NCI-H524 (cell line): ENCODE measurements around the gene SLC9C2.
"Not testable (repeated sequence)": the region's sequence is repeated elsewhere in the genome, so short reads cannot be mapped to it uniquely, and the experiment has no call there.

ENCODE experiments used
- DNase-seq, 2 experiments: peaks; one replicate each; lab custom pipeline; 2025; lab: John Stamatoyannopoulos, UW

SLC9C2 gene

DNA sequence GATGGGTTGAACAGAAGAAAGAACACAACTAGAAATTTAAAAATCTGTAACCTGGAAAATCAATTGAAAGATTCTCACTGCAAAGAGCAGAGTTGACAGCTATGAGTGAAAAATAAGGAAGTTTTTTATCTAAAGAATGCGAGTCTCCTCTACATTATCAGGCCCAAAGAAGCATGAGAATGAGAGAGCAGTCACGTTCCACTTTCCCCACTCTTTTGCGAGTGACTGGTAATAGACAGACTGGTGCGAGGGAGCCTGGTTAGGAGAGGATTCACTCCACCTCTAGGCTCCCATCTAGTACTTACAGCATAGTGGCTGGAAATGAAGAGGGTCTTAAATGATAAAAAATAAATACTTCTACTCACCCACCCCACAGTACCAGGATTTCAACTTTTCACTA is 73.8 kb downstream of the SLC9C2 start:
- no peak for DNase-seq

DNA sequence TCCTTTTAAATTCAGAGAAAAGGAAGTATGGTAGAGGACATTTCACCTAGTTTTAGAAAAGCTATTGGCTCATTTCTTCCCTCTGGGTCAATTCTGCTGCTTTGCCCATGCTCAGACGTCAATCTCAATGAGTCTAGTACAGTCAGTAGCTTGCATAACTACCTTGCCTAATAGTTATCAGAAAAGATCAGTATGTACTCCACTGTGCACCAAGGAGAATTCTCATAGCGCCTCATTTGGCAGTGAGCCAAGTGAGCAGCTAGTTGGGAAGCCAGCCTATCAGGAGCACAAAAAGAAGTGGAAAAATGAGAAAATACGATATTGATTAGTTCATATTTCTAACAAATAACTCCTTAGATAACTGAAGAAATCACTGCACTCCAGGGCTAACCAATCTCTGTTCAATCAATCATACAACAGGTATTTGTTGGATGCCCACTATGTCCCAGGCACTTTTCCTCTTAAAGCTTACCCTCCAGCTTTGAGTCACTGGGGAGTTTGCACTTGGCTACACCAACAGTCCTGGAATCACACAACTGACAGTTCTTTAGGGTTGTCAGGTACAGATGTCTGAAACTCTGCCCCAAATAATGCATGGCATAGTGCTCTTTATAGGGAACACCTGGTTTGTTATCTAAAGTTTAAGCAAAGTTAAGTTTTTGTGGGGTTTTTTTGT is 75.6 kb downstream of the SLC9C2 start:
- peak in 1 of 2 experiments; percentile 4 for DNase-seq

GRCh38 chr1:173525926-173526325 is 76.9 kb downstream of the SLC9C2 start:
- DNase-seq: no peak

- no peak for DNase-seq
Observed at GRCh38 chr1:173523329-173523728, 79.5 kb downstream of the SLC9C2 start.

- DNase-seq: no peak
Observed at GRCh38 chr1:173520799-173521198, 82.1 kb downstream of the SLC9C2 start.

DNA sequence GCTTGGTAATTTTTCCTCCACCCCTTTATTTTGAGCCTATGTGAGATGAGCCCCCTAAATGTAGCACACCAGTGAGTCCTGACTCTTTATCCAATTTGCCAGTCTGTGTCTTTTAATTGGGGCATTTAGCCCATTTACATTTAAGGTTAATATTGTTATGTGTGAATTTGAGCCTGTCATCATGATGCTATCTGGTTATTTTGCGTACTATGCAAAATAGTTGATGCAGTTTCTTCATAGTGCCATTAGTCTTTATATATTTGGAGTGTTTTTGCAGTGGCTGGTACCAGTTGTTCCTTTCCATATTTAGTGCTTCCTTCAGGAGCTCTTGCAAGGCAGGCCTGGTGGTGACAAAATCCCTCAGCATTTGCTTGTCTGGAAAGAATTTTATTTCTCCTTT is 88.4 kb downstream of the SLC9C2 start:
- not testable (repeated sequence) for DNase-seq

GRCh38 chr1:173509797-173510196 is 93.1 kb downstream of the SLC9C2 start:
- DNase-seq: no peak

- no peak for DNase-seq
Observed at GRCh38 chr1:173508541-173508940, 94.3 kb downstream of the SLC9C2 start.

DNA sequence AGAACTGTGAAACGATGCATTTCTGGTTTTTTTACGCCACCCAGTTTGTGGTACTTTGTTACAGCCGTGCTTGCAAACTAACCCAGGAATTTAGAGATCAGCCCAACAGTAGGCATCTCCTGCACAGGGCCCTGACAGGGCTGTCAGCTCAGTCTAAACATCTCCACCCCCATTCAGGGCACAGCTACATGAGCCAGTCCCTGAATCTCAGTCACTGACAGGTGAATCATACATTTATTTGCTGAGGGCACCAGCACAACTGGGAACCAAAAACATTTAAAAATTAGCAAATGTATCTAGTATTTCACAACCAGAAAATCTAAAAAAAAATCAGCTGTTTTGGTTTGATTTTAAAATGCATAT is 95.0 kb downstream of the SLC9C2 start:
- DNase-seq: no peak

DNA sequence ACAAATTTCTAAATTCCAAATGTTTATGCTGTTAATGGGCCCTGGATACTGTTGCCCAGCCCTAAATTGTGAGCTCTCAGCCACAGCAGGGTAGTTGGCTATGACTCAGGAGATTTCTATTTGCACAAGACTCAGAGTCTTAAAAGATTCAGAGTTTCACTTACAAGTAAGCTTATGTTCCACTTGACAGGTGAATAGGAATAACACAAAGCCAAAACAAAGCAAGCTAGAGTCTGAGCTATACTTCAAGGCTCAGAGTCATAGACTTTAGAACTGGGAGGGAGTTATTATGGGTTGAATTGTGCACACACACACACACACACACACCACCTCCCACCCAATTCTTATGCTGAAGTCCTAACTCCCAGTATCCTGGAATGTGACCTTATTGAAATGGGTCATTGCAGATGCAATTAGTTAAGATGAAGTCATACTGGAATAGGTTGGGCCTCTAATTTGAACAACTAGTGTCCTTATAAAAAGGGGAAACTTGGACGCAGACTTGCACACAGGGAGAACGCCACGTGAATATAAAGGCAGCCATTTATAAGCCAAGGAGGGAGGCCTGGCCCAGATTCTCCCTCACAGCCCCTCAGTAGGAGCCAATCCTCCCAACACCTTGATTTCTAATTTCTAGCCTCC is 95.5 kb downstream of the SLC9C2 start:
- no peak for DNase-seq

DNA sequence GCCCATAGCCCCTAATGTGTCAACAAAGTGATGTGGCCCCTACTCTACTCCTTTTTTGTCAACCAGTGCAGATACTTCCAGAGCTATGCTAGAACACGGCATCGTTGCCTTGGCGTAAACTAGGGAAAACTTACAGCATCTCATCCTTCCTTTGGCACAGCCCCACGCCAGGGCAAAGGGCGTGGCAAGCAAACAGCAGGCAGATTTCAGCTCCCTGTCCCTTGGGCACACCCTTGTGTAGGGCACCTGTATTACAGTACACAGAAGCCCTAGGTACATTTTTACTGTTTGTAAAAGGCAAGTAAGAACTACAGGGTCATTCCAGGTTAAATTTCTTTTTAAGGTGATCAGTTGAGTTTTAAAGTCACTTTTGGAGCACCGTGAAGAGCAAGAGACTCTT is 96.4 kb downstream of the SLC9C2 start:
- no peak for DNase-seq

DNA sequence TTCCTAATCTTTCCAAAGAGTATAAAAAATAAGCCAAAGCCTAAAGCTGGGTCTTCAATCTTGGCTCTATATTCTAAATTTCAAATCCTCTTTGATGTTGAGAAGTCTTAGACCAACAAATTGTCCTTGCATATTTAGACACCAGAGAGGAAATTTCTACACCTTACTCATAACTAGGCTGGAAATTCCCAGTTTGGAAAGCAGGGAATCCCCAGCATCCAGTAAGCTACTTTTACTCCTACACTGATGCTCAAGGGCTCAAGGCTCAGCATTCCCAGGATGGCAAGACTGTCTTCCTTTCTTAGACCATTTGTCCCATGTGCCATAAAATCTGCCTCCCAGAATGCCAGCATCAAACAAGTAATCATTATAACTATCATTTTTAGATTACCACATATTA is 97.5 kb downstream of the SLC9C2 start:
- DNase-seq: no peak

- DNase-seq: no peak
Observed at GRCh38 chr1:173504268-173504667, 98.6 kb downstream of the SLC9C2 start.

GRCh38 chr1:173503391-173503790 is 99.5 kb downstream of the SLC9C2 start:
- DNase-seq: peak in 1 of 2 experiments; percentile 32

- DNase-seq: no peak
Observed at GRCh38 chr1:173502104-173502503, 100.8 kb downstream of the SLC9C2 start.

- no peak for DNase-seq
Observed at GRCh38 chr1:173499729-173500128, 103.1 kb downstream of the SLC9C2 start.

DNA sequence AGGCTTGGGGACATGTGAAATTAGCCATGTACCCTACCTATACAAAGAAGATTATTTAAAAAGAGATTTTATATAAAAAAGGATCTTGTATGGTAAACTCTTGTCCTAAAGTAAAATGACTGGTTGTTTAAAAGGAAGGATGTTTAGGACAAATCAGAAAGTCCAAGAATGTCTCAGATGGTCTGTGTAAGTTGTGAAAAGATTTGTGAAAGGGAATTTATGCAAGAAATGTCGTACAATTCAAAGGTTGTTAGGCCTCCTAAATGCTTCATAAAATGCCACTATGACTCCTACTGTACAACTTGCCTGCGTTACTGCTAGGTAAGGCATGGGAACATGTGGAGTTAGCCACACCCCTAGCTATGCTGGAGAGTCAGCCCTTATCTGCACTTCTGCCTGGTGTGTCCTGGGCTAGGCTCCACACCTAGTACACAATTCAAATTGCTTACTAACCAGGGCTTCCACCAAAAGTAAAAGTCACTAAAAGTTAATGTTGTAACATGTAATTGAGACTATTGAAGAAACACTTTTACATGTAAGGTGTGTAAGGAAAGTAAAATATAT is 106.0 kb downstream of the SLC9C2 start:
- no peak for DNase-seq

- no peak for DNase-seq
Observed at GRCh38 chr1:173495609-173496267, 107.1 kb downstream of the SLC9C2 start.

DNA sequence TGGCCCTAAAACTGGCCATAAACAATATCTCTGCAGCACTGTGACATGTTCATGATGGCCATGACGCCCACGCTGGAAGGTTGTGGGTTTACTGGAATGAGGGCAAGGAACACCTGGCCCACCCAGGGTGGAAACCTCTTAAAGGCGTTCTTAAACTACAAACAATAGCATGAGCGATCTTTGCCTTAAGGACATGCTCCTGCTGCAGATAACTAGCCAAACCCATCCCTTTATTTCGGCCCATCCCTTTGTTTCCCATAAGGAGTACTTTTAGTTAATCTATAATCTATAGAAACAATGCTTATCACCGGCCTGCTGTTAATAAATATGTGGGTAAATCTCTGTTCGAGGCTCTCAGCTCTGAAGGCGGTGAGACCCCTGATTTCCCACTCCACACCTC is 109.7 kb downstream of the SLC9C2 start:
- not testable (repeated sequence) for DNase-seq

- no peak for DNase-seq
Observed at GRCh38 chr1:173491508-173491907, 111.4 kb downstream of the SLC9C2 start.

DNA sequence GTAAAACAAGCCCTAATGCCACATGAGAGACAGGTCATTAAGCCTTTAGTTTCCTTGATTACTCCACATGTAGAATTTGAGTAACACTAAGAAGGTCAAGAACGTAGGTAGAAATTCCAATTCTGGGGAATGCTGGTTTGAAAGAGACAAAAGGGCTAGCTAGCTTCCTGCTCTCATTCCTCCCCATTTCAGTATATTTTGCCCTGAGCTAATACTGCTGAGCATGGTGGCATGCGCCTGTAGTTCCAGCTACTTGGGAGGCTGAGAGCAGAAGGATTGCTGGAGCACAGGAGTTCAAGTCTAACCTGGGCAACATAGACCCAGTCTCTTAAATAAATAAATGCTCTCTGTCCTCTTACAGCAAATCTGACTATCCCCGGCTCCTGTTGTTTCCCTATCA is 112.9 kb downstream of the SLC9C2 start:
- DNase-seq: no peak

- DNase-seq: no peak
Observed at GRCh38 chr1:173489149-173489600, 113.7 kb downstream of the SLC9C2 start.

DNA sequence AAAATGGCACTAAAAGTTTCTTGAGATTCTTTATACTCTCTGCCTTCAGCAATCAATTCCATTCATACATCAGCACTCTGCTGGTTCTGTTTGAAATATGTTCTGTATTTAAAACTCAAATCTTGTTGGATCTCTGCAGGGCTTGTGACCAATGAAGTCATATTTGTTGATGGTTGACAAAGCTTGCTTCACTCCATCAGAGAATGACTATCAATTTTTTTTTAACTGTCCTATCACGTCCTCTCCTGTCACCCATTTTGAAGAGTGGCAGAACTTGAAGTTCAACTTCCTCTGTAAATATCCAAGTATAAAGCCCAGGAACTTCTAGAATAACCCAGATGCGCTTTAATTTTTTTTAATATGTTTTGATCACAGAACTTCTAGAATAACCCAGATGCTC is 114.9 kb downstream of the SLC9C2 start:
- no peak for DNase-seq
